LHCN-M2 (cell line): Measurements from ENCODE around the gene CD7. TPM values are rescaled to one million over a fixed set of nuclear protein-coding genes. Genes with fewer than 3 reads are reported as not detected.
A peak's percentile ranks its signal among the peaks of the same experiment; 100 is the strongest.

Experiments used
- DNase-seq: peaks from one replicate; pipeline ENCODE4 v3.0.0-alpha.2; 2012; ENCODE audit warnings: low read depth
- total RNA-seq: library from RNA; depleted of rRNA; stranded (reverse); fragments of >200 nt; gene quantifications from 2 replicates; pipeline ENCODE4 v1.2.3, GENCODE V29; 2014

CD7 gene
- total RNA-seq, 1 experiment from 2014 or later: 0.92 TPM

DNA sequence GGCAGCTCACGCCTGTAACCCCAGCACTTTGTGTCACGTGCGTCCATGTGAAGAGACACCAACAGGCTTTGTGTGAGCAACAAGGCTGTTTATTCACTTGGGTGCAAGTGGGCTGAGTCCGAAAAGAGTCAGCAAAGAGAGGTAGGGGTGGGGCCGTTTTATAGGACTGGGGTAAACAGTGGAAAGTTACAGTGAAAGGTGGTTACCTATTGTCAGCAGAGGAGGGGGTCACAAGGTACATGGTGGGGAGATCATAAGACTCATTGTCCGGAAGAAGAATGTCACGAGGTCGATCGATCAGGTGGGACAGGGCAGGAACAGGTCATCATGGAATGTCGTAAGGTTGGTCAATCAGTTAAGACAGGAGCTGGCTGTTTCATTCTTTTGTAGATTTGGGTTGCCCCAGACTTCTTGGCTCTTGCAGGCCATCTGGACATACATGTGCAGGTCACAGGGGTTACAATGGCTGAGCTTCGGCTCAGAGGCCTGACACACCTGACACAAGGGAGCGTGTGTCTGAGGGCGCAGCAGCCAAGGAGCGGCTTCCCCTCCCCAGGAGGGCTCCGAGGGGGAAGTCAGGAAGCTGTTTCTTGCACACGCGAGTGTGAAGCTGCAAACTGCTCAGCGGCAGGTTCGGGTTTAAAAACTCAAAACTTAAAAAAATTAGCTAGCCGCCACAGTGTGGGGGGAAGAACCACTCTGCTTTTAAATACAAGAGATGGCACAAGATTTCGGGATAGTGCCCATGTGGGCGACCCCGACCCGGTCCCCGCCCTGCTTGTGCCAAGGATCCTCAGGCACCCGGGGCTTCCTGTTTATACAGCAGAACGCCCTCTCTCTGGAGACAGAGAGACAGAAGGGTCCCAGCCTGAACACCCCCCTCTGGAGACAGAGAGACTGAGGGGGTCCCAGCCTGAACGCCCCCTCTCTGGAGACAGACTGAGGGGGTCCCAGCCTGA is 29.2 kb upstream of the CD7 start:
- no peak for DNase-seq

DNA sequence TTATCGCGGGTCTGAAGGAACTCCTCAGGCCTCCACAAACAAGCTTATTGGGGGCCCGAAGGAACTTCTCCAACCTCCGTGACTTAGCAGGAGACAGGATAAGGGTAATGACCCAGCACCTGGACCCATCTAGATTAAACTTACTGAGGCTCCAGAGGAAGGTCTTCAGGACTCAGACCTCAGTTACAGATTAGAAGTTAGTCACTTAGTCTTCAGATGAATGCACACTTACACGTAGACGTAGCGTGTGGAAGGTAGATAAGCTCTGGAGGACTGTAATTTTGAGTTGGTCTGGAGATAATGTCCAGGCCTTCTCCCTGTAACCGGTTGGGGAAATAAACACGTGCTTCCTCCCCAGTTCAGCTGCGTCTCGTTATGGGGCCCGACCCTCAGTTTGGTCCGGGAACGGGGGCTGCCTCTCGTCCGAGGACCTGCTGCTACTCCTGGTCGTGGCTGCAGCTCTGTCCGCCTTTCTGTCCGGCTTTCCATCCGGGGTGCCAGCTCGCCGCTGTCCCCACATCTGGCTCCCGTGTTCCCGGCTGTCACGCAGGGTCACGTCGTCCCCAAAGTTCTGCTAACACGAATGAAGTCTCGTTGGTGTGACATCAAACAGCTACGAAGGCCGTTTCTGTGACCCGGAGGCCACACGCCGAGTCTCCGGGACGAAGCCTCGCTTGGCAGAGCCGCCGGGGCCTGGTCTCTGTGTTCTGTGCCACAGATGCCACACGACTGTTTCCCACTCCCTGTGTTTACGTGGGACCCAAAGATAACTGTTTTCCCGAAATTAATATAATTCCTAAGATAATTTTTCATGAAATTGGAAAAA is 28.0 kb upstream of the CD7 start:
- DNase-seq: no peak

DNA sequence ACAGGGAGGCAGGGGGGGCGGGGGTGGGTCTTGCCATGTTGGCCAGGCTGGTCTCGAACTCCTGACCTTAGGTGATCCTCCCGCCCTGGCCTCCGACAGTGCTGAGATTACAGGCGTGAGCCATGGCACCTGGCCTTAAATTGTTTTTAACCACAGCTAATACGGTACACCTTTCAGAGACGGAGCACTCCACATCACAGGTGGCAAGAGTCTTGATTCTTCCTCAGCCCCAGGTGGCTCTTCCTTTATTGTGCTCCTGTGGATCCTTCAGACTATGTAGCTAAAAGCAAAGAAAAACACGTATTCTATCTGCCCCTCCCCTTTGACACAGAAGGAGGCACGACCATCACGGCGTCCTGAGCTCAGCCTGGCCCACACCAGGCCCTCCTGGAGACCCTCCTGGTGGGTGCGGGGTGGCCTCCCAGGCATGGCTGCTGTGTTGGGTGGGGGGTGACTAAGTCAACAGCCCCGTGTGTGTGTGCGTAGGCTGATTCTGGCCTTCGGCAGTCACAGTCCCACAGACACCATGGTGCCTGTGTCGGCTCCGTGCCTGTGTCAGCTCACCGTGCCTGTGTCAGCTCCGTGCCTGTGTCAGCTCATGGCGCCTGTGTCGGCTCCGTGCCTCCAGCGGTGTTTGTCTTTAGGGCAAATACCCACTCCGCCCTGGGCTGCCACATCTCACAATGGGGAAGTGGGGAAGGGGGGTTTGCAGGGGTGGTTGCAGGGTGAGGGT is 26.9 kb upstream of the CD7 start:
- no peak for DNase-seq

DNA sequence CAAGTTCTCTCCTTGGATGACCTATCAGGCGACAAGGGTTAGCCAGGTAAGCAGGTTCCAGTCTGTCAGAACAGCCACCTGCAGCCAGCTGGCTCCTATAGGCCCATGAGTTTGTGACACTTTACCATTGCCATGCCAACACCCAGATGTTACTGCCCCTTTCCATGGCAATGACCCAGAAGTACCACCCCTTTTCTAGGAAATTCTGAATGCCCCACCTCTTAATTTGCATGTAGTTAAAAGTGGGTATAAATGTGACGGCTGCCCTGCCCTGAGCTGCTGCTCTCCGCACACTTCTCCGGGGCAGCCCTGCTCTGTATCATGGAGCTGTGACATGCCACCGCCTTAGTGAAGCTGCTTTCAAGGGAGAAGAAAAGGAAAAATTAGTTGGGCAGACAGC is 26.2 kb upstream of the CD7 start:
- DNase-seq: no peak

DNA sequence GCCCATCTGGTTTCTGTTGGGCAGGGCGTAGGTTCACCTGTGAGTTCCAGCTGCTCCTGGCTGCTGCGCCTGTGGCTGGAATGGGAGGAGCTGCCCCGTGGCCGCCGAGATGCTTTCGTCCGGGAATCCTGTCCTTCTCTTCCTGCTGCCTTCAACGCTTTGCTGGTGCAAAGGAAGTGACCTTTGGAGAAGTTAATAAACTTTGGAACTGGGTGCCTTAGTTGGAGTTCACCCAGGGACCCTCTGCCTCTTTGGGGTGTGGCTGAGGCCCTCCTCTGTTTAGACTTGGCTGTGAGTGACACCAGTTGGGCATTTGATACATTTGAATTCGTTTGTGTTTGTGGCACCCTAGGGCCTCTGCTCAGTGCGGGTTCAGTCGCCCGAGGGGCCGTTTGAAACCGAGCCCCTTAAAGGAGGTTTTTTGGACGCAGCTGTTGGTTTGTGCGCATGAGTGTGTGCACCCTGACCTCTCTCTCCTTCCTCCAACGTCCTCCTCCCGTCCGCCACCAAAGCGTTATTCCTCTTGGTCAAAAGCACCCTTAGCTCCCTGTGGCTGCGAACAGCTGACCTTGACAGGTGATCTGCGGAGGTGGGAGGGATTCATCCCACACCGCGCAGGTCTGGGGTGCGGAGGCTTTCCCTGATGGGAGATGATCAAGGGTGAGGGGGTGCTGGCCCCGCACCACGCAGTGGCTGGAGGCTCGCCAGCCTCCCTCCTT is 25.1 kb upstream of the CD7 start:
- no peak for DNase-seq

DNA sequence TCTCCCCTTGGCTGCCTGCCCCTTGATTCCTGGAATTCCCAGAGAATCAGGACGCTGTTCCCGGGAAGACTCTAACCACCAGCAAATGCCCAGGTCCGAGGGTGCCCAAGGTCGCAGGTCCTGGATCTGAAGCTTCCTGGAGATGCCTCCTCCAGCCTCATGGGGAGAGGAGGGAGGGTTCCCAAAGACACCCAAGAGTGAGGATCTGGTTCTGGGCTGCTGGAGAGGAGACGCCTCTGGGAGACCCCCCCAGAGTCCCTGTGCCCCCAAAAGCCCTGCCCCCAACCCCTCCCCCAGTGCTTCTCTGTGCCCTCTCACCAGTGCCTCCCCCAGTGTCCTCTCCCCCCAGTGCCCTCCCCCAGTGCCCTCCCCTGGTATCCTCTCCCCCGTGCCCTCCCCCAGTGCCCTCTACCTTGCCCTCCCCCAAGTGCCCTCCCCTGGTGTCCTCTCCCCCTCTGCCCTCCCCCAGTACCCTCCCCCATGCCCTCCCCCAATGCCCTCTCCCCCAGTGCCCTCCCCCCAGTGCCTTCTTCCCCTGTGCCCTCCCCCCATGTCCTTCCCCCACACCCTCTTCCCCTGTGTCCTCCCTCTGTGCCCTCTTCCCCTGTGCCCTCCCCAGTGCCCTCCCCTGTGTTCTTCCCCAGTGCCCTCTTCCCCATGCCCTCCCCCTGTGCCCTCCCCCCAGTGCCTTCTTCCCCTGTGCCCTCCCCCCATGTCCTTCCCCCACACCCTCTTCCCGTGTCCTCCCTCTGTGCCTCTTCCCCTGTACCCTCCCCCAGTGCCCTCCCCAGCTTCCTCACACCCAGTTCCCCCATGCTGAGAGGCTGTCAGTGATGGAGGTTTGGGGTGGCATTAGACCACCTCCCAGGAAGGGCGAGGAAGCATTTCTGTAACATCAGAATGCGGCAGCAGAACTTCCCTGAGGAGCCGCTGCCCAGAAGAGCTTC is 22.5 kb upstream of the CD7 start:
- peak; percentile 68 for DNase-seq

DNA sequence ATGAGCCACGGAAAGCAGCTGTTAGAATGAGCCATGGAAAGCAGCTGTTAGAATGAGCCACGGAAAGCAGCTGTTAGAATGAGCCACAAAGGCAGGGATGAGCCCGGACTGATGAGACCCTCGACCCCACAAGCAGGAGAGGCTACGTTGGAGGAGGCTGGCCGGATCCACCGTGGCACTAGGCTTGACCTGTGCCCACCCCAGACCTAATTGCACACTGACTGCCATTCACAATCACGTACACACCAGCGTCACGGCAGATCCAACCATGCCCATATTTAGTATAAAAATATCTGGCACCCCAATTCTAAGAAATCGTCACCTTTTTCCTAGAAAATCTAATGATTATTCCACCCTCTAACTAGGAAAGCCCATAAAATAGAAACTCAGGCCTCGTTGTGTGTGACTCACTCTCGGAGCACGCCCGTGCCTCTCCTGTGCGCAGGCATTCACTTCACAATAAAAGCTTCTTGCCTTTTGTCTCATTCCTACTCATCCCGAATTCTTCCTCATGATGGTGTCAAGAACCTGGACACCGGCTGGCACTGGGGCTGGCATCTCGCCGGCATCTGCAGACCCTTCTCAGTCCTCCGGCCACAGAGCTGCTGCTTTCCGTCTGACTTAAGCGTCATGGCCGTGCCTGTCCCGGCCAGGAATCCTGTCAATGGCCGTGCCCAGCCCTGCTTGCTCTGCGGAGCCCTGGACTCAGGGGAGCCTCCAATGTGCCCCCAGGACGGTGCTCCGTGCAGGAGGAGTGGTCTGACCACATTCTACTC is 21.6 kb upstream of the CD7 start:
- DNase-seq: peak; percentile 98

DNA sequence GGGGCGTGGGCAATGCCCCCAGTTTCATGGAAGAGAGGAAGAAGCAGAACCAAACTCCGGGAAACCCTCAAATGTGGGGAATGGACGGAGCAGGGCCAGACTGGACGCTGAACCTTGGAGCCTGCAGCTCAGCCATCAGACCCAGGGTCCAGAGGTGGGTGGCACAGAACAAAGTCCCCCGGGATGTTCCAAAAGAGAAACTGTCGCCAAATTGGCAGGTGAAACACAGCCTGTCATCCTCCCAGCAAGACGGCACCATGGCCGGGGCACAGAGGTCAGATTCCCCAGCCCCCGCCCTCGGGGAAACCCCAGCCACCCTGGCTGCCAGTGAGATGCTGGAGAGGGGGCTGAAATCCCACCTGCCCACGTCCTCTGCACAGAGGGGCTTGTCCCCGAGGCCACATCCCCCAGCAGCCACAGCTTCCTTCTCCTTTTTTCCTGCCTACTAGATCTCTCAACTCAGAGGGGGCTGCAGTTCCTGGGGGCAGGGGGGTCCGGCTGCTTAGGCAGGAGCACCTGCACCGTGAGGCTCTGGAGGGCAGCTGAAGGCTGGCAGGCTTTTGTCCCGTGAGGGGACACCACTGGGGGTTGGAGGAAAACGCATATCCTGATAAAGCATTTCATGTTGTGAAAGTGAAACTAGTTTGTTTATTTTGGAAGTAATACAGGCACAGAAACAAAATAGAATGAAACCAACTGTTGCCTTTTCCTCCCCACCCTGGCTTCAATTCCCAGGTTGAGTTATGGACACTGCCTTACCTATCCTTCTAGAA is 17.4 kb upstream of the CD7 start:
- DNase-seq: peak; percentile 41

DNA sequence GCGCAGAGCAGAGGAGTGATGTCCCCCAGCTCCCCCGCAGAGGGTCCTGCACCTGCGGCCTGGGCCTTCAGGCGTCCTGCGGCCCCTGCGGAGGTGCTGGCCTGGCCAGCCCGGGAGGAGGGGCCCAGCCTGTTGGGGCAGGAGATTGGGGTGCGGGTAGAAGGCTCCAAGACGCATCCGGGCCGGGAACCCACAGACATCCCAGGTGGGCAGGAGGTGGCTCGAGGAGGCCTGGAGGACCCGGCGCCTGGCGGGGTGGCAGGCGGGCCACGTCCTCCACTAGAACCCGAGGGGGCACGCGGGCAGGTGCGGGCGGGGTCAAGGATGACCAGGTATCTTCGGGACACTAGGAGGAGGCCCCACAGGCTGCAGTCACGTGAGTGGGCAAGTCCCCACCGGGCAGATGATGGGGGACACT is 16.8 kb upstream of the CD7 start:
- no peak for DNase-seq

DNA sequence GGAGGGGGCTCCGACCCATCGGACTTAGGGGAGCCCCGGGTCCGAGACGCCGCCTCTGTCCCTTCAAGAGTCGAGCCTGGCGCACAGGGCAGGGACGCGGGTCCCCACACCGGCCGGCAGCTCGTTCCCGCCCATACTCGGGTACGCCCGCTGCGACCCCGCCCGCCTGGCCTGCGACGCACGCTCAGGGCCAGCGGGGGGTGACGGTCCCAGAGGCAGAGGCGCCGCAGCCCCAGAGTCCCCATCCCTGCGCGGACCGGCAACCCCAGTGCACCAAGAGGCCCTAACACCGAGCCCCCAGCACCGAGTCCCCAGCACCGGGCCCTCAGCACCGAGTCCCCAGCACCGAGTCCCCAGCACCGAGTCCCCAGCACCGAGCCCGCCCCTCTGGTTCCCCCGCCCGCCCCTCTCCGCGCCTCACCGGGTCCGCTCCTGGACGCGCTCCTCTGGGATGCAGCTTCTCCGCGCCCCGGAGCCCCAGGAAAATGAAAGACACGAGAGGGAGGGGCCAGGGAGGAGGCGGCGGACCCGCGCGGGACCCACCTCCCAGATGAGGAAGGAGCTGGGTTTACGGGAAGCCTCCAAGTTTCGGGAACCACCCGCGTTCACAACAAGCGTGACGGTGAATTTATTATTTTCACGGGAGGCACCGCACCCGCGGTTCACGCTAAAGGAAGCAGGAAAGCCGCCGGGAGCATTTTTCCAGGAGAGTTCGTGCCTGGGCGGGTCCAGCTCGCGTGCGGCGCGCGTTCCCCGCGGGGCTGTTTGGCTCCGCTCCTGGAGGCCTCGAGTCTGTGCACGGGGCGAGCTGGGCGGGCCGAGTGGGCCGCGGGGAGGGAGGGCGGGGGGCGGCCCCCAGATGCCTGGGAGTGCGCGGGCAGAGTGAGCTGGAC is 16.1 kb upstream of the CD7 start, which contains the start of gene SECTM1:
SECTM1 (minus strand) TSS at position 488 of the 893 bp plus-strand sequence. CDS start 6,526 bp downstream, outside the sequence.
- DNase-seq: peak; percentile 57

DNA sequence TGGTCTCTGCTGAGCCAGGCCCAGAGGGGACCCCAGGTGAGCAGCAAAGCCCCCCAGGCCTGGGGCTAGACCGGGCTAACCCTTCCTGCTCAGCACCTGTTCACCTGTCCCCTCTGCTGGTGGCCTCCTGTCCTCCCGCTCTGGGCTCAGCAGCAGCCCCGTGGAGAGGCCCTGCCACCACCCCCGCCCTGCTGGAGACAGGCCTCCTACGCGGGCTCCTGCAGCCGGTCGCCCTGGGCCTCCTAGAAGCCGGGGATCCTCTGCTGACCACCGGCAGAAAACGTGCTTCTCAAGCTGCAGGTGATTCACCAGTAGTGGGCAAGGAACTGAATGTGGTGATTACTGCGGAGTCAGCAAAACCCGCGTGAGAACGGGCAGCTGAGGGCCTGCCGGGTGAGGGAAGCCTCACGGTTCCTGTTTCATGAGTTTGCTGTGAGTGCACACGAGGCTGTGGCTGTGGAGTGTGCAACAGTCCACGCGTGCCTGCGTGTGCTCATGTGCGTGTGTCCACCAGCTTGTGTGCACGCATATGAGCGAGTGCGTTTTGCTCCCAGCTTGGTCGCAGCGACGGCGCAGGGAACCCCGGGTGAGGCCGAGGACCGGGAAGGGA is 15.4 kb upstream of the CD7 start:
- peak; percentile 66 for DNase-seq

DNA sequence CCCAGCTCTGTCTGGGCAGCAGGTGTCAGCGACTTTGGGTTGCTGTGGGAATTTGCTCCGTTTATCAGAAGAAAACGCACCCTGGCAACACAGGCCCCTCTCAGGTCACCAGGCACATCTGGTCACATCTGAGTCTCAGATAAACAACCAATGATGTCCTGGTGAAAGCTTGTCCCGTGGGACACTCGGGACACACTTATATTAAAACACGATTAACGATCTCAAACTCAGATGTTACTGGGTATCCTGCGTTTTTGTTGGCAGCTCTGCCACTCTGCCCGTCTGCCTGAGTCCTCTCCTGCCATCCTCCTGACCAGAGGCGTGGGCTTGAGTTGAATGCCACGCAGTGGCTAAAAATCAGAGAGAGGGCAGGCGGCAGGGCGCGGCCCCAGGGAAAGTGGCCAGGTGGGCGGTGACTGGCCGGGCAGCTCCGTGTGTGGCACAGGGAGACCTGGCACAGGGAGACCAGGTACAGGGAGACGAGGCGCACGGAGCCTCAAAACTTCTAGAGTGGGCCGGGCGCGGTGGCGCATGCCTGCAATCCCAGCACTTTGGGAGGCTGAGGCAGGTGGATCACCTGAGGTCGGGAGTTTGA is 14.0 kb upstream of the CD7 start:
- DNase-seq: no peak

DNA sequence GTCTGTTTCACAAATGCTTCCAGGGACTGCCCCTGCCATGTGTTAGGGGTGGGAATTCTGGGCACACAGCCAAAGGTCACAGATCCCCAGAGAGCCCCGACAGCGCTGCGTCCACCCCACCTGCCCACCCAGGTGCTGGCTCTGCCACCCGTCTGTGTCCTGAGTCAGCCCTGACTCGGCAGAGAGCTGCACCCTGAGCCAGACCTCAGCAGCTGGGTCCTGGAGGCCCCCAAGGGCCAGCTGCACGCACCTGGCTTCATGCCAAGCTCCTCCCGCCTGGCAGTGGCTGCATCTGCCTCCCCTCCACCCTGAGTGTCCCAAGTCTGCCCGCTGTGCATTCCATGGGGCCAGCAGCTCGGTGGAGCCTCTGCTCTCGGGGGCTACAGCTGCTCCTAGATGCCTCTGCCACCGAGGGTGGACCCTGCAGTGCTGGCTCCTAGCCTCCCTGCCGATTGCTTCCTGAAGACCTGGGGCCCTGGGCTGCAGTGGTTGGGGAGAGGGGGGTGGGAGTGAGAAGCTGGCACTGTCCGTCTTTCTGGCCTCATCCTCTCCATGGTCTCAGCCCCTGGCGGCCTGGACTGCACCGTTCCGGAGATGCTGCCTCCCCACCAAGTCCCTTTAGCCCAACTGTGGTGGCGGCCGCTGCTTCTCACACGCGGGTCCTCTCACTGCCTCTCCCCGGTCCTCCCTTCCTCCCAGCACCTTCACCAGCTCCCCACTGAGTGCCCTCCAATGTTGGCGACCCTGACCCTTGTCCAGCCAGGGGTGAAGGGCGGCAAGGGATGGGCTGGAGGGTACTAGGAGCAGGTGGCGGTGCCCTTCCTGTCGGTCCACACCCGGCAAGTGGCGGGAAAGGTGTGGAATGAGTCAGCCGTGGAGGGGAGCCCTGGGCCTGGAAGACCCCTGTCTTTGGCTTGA is 13.2 kb upstream of the CD7 start:
- peak; percentile 93 for DNase-seq

DNA sequence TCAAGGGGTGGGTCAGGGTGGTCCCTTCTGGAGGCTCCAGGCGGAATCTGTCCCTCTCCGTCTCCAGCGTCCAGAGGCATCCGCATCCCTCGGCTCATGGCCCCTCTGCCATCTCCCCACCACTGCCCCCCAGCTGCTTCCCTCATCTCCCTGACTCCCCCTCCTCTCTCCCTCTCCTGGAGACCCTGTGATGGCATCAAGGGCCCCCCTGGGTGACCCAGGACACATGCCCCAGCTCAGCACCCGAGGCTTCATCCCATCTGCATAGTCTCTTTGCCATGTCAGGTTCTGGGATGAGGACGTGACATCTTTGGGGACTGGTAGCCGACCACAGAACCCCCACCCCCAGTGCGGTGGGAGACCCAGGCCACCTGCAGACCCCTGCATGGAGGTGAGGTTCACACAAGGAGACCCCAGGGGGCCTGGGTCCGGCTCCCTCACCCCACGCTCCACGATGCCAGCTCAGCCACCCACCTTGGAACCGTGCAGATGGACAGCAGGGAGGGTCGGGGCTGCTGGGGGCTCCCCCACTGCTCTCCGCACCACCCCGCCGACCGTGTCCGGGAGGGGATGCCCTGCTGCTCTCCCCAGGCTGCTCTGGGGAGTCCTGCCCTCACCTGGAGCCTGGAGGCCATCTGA is 12.4 kb upstream of the CD7 start:
- no peak for DNase-seq

DNA sequence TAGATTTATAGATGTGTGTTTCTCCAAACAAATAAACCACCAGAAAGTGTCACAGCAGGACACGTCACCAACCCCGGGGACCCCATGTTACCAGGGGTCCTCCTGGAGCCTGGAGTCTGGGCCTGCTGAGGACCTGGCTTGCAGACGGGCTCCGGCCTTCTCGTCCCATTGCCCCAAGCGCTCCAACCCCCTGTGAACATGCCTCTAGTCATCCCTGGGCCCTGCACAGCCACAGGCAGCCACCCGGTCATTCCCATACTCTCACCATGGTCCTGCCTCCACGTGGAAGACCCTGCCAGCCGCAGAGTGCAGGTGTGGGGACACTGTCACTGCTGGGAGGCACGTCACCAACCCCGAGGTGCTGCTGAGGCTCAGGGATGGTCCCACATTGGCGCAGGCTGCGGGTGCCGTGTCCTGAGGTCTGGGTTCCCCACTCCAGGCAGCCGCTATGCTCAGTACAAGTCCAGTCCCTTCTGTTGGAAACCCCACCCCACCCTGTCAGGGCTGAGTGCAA is 11.6 kb upstream of the CD7 start:
- no peak for DNase-seq
